Measurements from ENCODE around the gene ANKRD55.
"Not testable (repeated sequence)": the region's sequence is repeated elsewhere in the genome, so short reads cannot be mapped to it uniquely, and the experiment has no call there.

GRCh38 chr5:56268707-56269106 lies 35.6 kb upstream of the ANKRD55 start:
- TF ChIP-seq CTCF, POLR2A (IDR thresholded peaks at IDR 0.05): not testable (repeated sequence)

All from lower leg skin (tissue), 3 donors.